ENCODE measurements around the gene HNRNPH1.

DNA sequence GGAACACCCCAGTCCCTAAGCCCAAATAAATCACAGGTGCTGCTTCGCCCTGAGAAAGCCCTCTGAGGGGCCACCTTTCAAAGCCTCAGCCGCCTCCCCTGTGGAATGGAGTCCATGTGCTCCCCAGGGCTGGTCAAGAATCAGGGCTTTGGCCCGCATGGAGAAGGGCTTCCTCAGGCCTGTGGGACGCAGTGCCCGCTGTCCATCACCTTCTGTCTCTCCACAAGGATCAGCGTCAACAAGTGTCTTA lies 16.6 kb downstream of the HNRNPH1 start:
- TF ChIP-seq, protein P1, sequence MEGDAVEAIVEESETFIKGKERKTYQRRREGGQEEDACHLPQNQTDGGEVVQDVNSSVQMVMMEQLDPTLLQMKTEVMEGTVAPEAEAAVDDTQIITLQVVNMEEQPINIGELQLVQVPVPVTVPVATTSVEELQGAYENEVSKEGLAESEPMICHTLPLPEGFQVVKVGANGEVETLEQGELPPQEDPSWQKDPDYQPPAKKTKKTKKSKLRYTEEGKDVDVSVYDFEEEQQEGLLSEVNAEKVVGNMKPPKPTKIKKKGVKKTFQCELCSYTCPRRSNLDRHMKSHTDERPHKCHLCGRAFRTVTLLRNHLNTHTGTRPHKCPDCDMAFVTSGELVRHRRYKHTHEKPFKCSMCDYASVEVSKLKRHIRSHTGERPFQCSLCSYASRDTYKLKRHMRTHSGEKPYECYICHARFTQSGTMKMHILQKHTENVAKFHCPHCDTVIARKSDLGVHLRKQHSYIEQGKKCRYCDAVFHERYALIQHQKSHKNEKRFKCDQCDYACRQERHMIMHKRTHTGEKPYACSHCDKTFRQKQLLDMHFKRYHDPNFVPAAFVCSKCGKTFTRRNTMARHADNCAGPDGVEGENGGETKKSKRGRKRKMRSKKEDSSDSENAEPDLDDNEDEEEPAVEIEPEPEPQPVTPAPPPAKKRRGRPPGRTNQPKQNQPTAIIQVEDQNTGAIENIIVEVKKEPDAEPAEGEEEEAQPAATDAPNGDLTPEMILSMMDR (IDR thresholded peaks at IDR 0.05), result no peak
- TF ChIP-seq POLR2AphosphoS5 (IDR thresholded peaks at IDR 0.05) (no peak), POLR2A (IDR thresholded peaks at IDR 0.05) (no peak)
